Breast epithelium (tissue), 4 donors: Measurements from ENCODE around the gene IRF2BPL. TPM values are rescaled to one million over a fixed set of nuclear protein-coding genes. Genes with fewer than 3 reads are reported as not detected.

Source experiments
- DNase-seq, 2 donors: peaks; one replicate each; pipeline ENCODE4 v3.0.0-alpha.2; 2019; ENCODE audit warnings: low spot score in 2 of 2
- H3K27ac ChIP-seq, 2 donors: fragments of 200-600 bp; sonication (generic) in 1 of 2; one replicate each; pipeline ENCODE4 v1.5.1; 2016 to 2019; ENCODE audit warnings: mild to moderate bottlenecking in 1 of 2
- H3K27me3 ChIP-seq, 2 donors: fragments of 200-600 bp; sonication (generic) in 1 of 2; one replicate each; pipeline versions ENCODE4 v1.5.1 to v1.6.0; 2017 to 2019; ENCODE audit warnings: control low read depth in 1 of 2, mild to moderate bottlenecking in 1 of 2
- H3K36me3 ChIP-seq: fragments of 200-600 bp; one replicate; pipeline ENCODE4 v1.5.1; 2019
- H3K4me1 ChIP-seq, 2 donors: fragments of 200-600 bp; sonication (generic); one replicate each; pipeline ENCODE4 v1.5.1; 2016 to 2019; ENCODE audit warnings: control low read depth in 1 of 2
- H3K4me3 ChIP-seq, 3 donors: fragments of 200-600 bp; sonication (generic); 1 replicate in 2 of 3; 2 replicates in 1 of 3; pipeline ENCODE4 v1.5.1; 2016 to 2019; ENCODE audit warnings: mild to moderate bottlenecking in 3 of 3, moderate library complexity in 2 of 3
- H3K9me3 ChIP-seq, 2 donors: fragments of 200-600 bp; sonication (generic) in 1 of 2; one replicate each; pipeline ENCODE4 v1.5.1; 2016 to 2019; ENCODE audit warnings: control low read depth in 1 of 2
- POLR2A ChIP-seq: fragments of 450-650 bp; IDR thresholded peaks from one replicate; pipeline ENCODE4 v1.6.1; 2016; ENCODE audit warnings: antibody characterized with exemption, mild to moderate bottlenecking, moderate library complexity
- POLR2AphosphoS5 ChIP-seq, 3 donors: sonication (generic); formaldehyde crosslinking; IDR thresholded peaks; one replicate each; pipeline ENCODE4 v1.6.1; 2017; ENCODE audit warnings: antibody characterized with exemption in 3 of 3
- intact Hi-C: fragments of 100-400 bp; cut with DNase I; formaldehyde crosslinking; loops from one replicate; pipeline ENCODE4 v1.15.1; 2023; ENCODE audit warnings: low total_unique reads
- total RNA-seq, 3 donors: library from RNA; depleted of rRNA; stranded (reverse); fragments of >200 nt; gene quantifications; one replicate each; pipeline ENCODE4 v1.1.0, GENCODE V29; 2016
- TF ChIP-seq, protein P1 (sequence below), 3 donors: fragments of 450-650 bp; IDR thresholded peaks; one replicate each; pipeline ENCODE4 v1.5.1; 2016 to 2017; ENCODE audit warnings: antibody characterized with exemption in 3 of 3, mild to moderate bottlenecking in 3 of 3, moderate library complexity in 3 of 3

Gene IRF2BPL
- total RNA-seq, 3 donors from 2014 or later, result 39.5 to 76.5 (median 47.2) TPM

GRCh38 chr14:77041881-77042545 is 13.5 kb upstream of the IRF2BPL start:
- Histone ChIP-seq H3K27me3 (no peaks in the 10 kb centered on the region), H3K9me3 (no peaks in the 10 kb centered on the region), H3K27ac (peak overlapping the region; percentile 91 to 99), H3K36me3 (no peaks in the 10 kb centered on the region), H3K4me3 (peak overlapping the region in 1 of 3 donors; percentile 9), H3K4me1 (peaks cover 33 to 80% of the 10 kb centered on the region in 2 donors)
- TF ChIP-seq POLR2AphosphoS5 (IDR thresholded peaks at IDR 0.05) (peak; percentile 28 to 68 (median 55)), POLR2A (no peak)
- TF ChIP-seq, protein P1, sequence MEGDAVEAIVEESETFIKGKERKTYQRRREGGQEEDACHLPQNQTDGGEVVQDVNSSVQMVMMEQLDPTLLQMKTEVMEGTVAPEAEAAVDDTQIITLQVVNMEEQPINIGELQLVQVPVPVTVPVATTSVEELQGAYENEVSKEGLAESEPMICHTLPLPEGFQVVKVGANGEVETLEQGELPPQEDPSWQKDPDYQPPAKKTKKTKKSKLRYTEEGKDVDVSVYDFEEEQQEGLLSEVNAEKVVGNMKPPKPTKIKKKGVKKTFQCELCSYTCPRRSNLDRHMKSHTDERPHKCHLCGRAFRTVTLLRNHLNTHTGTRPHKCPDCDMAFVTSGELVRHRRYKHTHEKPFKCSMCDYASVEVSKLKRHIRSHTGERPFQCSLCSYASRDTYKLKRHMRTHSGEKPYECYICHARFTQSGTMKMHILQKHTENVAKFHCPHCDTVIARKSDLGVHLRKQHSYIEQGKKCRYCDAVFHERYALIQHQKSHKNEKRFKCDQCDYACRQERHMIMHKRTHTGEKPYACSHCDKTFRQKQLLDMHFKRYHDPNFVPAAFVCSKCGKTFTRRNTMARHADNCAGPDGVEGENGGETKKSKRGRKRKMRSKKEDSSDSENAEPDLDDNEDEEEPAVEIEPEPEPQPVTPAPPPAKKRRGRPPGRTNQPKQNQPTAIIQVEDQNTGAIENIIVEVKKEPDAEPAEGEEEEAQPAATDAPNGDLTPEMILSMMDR (IDR thresholded peaks at IDR 0.05), result no peak
- intact Hi-C loops, result loop anchor here (2.0 kb wide), 1 partner anchor 39 kb away; no protein-coding TSS in a partner anchor
- peak in 1 of 2 donors; percentile 86 for DNase-seq

DNA sequence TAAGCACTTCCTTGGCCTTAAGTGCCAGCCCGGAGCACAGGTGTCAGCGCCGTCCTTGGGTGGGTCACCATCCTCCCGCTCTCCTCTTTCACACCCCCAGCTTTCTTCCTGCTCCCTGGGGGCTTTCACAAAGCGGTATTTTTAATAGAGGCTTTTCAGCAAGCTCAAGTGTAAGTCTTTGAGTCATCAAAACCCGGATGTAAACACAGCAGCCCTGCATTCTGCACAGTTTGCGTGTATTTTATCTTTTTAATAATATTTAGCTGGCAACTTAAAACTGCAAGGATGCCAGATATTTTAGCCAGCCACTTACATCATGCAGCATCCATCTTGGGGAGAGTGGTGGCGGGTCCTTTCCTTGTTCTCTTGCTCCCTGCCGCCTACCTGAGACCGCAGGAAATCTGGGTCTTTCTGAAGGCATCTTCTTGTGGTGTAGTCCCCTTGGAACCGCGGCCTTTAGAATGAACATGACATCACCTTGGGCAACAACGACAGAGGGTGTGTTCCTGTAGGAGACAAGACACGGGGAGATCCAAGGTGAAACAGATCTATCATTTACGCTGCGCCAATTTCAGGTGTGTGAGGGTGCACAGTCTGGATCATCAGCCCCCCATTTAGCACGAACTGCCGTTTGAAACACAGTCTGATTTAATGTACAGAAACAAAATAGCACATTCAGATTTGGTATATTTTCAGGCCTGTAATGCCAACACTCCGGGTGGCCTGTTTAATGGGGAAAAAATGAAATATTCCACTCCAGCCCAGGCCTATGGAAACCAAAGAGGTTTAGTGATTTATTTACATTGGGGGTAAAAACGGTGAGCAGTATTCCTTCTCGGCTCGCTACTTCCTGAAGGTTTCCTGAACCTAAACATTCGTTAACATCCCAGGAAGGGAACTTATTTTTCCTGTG is 12.5 kb upstream of the IRF2BPL start:
- Histone ChIP-seq H3K4me1 (peaks cover 35 to 75% of the 10 kb centered on the region in 2 donors), H3K27ac (peak overlapping the region; percentile 91 to 99), H3K36me3 (no peaks in the 10 kb centered on the region), H3K4me3 (peak overlapping the region in 2 of 3 donors; percentile 28 to 54), H3K9me3 (no peaks in the 10 kb centered on the region), H3K27me3 (no peaks in the 10 kb centered on the region)
- TF ChIP-seq, protein P1 (IDR thresholded peaks at IDR 0.05), result no peak
- TF ChIP-seq POLR2A, result no peak
- TF ChIP-seq POLR2AphosphoS5 (IDR thresholded peaks at IDR 0.05), result peak in 1 of 3 donors; percentile 7
- DNase-seq, result no peak
- intact Hi-C loops, result loop anchor here (2.0 kb wide), 1 partner anchor 38 kb away; no protein-coding TSS in a partner anchor

DNA sequence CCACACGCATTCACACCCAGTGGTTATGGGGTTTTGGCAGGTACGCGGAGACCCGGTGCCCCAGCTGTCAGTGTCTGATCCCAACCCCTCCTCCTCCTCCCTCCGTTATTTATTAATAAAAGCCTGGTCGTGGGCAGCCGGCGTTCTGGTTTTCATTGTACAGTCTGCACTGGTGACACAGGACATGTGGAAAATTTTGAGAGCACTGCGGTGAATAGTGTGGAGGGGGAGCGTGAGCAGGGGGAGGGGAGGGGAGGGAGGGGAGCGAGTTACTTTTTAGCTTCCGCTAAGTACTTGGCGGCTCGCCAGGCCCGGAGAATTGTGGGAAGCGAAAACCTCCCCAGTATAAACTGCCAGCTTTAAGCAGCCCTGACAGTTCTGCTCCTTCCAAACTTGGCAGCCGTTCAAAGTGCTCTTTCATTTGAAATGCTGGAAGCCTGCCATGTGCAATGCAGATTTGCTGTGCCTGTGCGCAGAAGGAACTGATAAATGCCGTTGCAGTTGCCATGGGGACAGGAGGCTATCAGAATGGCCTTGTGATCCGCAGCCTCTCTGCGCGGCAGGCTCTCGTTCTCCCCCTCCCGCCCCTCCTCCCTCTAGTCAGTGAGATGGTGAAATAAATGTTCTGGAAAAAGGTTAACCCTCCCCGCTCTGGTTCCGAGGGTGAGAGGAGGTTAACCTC is 11.7 kb upstream of the IRF2BPL start:
- Histone ChIP-seq H3K4me3 (peak overlapping the region; percentile 24 to 54 (median 28)), H3K27me3 (no peaks in the 10 kb centered on the region), H3K36me3 (no peaks in the 10 kb centered on the region), H3K27ac (peak overlapping the region; percentile 91 to 99), H3K9me3 (no peaks in the 10 kb centered on the region), H3K4me1 (peaks cover 30 to 67% of the 10 kb centered on the region in 2 donors)
- TF ChIP-seq, protein P1 (IDR thresholded peaks at IDR 0.05), result peak in 1 of 3 donors; percentile 15
- TF ChIP-seq POLR2AphosphoS5 (IDR thresholded peaks at IDR 0.05) (peak; percentile 82 to 96 (median 96)), POLR2A (no peak)
- DNase-seq, result peak; percentile 95 to 100
- intact Hi-C loops, result loop anchor here (2.0 kb wide), 1 partner anchor 37 kb away; no protein-coding TSS in a partner anchor

GRCh38 chr14:77039285-77040058 is 11.0 kb upstream of the IRF2BPL start:
- no peak for DNase-seq
- H3K4me3 ChIP-seq, result peak overlapping the region; percentile 24 to 54 (median 28)
- H3K9me3 ChIP-seq, result no peaks in the 10 kb centered on the region
- H3K27ac ChIP-seq, result peak overlapping the region; percentile 91 to 99
- no peaks in the 10 kb centered on the region for H3K36me3 ChIP-seq
- intact Hi-C loops, result loop anchor here (2.0 kb wide), 1 partner anchor 37 kb away; no protein-coding TSS in a partner anchor
- TF ChIP-seq POLR2AphosphoS5 (IDR thresholded peaks at IDR 0.05), result no peak
- TF ChIP-seq POLR2A, result no peak
- TF ChIP-seq, protein P1 (IDR thresholded peaks at IDR 0.05), result no peak
- H3K4me1 ChIP-seq, result peaks cover 27 to 66% of the 10 kb centered on the region in 2 donors
- no peaks in the 10 kb centered on the region for H3K27me3 ChIP-seq
